ENCODE data around the gene KIF6.

DNA sequence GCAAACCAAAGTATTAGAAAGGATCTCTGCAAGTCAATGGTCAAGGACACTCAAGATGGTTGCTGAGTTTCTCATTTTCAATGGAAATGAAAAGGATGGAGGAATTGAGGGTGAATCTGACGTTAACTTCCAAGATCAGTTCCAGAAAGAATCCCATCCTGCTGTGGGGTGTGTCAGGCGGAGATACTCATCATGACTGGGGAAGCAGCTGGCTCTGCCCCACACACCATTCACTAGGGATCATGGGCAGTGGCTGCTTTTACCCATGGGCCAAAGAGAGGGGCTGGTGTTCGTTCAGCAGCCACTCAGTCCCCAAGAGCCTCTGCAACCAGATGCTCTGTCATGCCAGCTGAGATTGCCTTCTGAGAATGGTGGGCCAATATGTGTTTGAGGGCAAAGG lies 300.4 kb downstream of the KIF6 start:
- TF ChIP-seq, protein P1, sequence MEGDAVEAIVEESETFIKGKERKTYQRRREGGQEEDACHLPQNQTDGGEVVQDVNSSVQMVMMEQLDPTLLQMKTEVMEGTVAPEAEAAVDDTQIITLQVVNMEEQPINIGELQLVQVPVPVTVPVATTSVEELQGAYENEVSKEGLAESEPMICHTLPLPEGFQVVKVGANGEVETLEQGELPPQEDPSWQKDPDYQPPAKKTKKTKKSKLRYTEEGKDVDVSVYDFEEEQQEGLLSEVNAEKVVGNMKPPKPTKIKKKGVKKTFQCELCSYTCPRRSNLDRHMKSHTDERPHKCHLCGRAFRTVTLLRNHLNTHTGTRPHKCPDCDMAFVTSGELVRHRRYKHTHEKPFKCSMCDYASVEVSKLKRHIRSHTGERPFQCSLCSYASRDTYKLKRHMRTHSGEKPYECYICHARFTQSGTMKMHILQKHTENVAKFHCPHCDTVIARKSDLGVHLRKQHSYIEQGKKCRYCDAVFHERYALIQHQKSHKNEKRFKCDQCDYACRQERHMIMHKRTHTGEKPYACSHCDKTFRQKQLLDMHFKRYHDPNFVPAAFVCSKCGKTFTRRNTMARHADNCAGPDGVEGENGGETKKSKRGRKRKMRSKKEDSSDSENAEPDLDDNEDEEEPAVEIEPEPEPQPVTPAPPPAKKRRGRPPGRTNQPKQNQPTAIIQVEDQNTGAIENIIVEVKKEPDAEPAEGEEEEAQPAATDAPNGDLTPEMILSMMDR (IDR thresholded peaks at IDR 0.05), result no peak
- TF ChIP-seq POLR2A (IDR thresholded peaks at IDR 0.05), result no peak
